GM23338 (cell line): ENCODE results near the gene UNC93B1.

Experiments used
- CTCF ChIP-seq, 2 experiments: fragments of 200-600 bp in 1 of 2; sonication (generic) in 1 of 2; conservative IDR thresholded peaks; 2 replicates each; pipeline versions ENCODE4 v1.5.1 to v1.6.1; 2016 to 2017; ENCODE audit warnings: antibody characterized with exemption in 2 of 2, low read depth in 2 of 2, mild to moderate bottlenecking in 2 of 2, moderate library complexity in 1 of 2
- ETS1 ChIP-seq: IDR thresholded peaks from 2 replicates; pipeline ENCODE4 v1.6.1; 2016; ENCODE audit warnings: antibody characterized with exemption
- EZH2 ChIP-seq: fragments of 200-600 bp; sonication (generic); IDR thresholded peaks from one replicate; pipeline ENCODE4 v1.8.0; 2017; ENCODE audit warnings: antibody characterized with exemption, mild to moderate bottlenecking, low read depth; ENCODE audit not compliant: unreplicated experiment
- EZH2phosphoT487 ChIP-seq: fragments of 200-600 bp; sonication (generic); IDR thresholded peaks from one replicate; pipeline ENCODE4 v1.8.1; 2018; ENCODE audit warnings: antibody characterized with exemption; ENCODE audit not compliant: unreplicated experiment
- JUNB ChIP-seq: IDR thresholded peaks from one replicate; pipeline ENCODE4 v1.6.1; 2016; ENCODE audit warnings: antibody characterized with exemption; ENCODE audit not compliant: unreplicated experiment
- POLR2AphosphoS5 ChIP-seq: IDR thresholded peaks from 2 replicates; pipeline ENCODE4 v1.6.1; 2016; ENCODE audit warnings: antibody characterized with exemption, low read depth
- REST ChIP-seq: IDR thresholded peaks from one replicate; pipeline ENCODE4 v1.6.1; 2018; ENCODE audit warnings: antibody characterized with exemption; ENCODE audit not compliant: unreplicated experiment
- ZNF114 ChIP-seq: fragments of 250-450 bp; sonication (Bioruptor Pico); IDR thresholded peaks from 2 replicates; pipeline ENCODE4 v1.5.0; 2020; ENCODE audit warnings: mild to moderate bottlenecking, moderate library complexity
- ZNF462 ChIP-seq: fragments of 250-450 bp; sonication (Bioruptor Pico); IDR thresholded peaks from 2 replicates; pipeline ENCODE4 v1.5.0; 2020; ENCODE audit warnings: mild to moderate bottlenecking, moderate library complexity

- no peak for TF ChIP-seq CTCF (conservative IDR thresholded peaks at IDR 0.05; ENCODE audit: low read depth in 2 of 2)
- TF ChIP-seq POLR2AphosphoS5 = no peak
- no peak for TF ChIP-seq EZH2
- no peak for TF ChIP-seq EZH2phosphoT487
- TF ChIP-seq REST = no peak
- no peak for TF ChIP-seq JUNB
- TF ChIP-seq ETS1 = no peak
- no peak for TF ChIP-seq ZNF114 (CRISPR knock-in tag)
- no peak for TF ChIP-seq ZNF462 (CRISPR knock-in tag)
Measured at GRCh38 chr11:68015467-68015866, 11.6 kb upstream of the UNC93B1 start.
